HEK293T (cell line): ENCODE results near the gene MX2.

Source experiments
- CTCF ChIA-PET: fragments of 350-600 bp; formaldehyde crosslinking; extraction: SDS; loops from one replicate; lab custom pipeline; 2021; ENCODE audit warnings: antibody characterized with exemption, inconsistent platforms; lab: Yijun Ruan, JAX
- POLR2A ChIA-PET: fragments of 350-600 bp; formaldehyde crosslinking; extraction: SDS; loops from one replicate; lab custom pipeline; 2020; ENCODE audit warnings: antibody characterized with exemption, inconsistent platforms; lab: Yijun Ruan, JAX
- DNase-seq: peaks from one replicate; pipeline ENCODE4 v3.0.0; 2012; ENCODE audit warnings: mixed read lengths; ENCODE audit errors: extremely low spot score
- ARNT ChIP-seq: fragments of 450-650 bp; IDR thresholded peaks from 2 replicates; pipeline ENCODE4 v1.6.1; 2017; ENCODE audit warnings: mild to moderate bottlenecking
- BHLHE40 ChIP-seq: fragments of 450-650 bp; IDR thresholded peaks from 2 replicates; pipeline ENCODE4 v1.6.1; 2016; ENCODE audit warnings: mild to moderate bottlenecking, moderate library complexity, borderline replicate concordance
- CTBP1 ChIP-seq: fragments of 450-650 bp; IDR thresholded peaks from 2 replicates; pipeline ENCODE4 v1.6.1; 2016; ENCODE audit warnings: borderline replicate concordance
- ELF4 ChIP-seq: fragments of 450-650 bp; IDR thresholded peaks from 2 replicates; pipeline ENCODE4 v1.6.1; 2017; ENCODE audit warnings: antibody characterized with exemption
- FOXA1 ChIP-seq: fragments of 450-650 bp; IDR thresholded peaks from 2 replicates; pipeline ENCODE4 v1.6.1; 2016; ENCODE audit warnings: mild to moderate bottlenecking
- FOXK2 ChIP-seq: fragments of 450-650 bp; IDR thresholded peaks from 2 replicates; pipeline ENCODE4 v1.6.1; 2016; ENCODE audit warnings: mild to moderate bottlenecking
- FOXM1 ChIP-seq: fragments of 450-650 bp; IDR thresholded peaks from 2 replicates; pipeline ENCODE4 v1.6.1; 2017; ENCODE audit warnings: mild to moderate bottlenecking, borderline replicate concordance
- HDGF ChIP-seq: fragments of 450-650 bp; IDR thresholded peaks from 2 replicates; pipeline ENCODE4 v1.6.1; 2017; ENCODE audit warnings: antibody characterized with exemption, borderline replicate concordance
- L3MBTL2 ChIP-seq: fragments of 450-650 bp; conservative IDR thresholded peaks from 2 replicates; pipeline ENCODE4 v1.6.1; 2016; ENCODE audit warnings: mild to moderate bottlenecking
- LEF1 ChIP-seq: fragments of 450-650 bp; IDR thresholded peaks from 2 replicates; pipeline ENCODE4 v1.6.1; 2017; ENCODE audit warnings: mild to moderate bottlenecking, borderline replicate concordance
- NFRKB ChIP-seq: fragments of 450-650 bp; IDR thresholded peaks from 2 replicates; pipeline ENCODE4 v1.6.1; 2016; ENCODE audit warnings: mild to moderate bottlenecking, moderate library complexity
- PKNOX1 ChIP-seq: fragments of 450-650 bp; IDR thresholded peaks from 2 replicates; pipeline ENCODE4 v1.6.1; 2016
- SP1 ChIP-seq: fragments of 450-650 bp; IDR thresholded peaks from 2 replicates; pipeline ENCODE4 v1.6.1; 2017
- SUZ12 ChIP-seq: fragments of 450-650 bp; IDR thresholded peaks from 2 replicates; pipeline ENCODE4 v1.6.1; 2016; ENCODE audit warnings: mild to moderate bottlenecking
- TARDBP ChIP-seq: fragments of 450-650 bp; IDR thresholded peaks from 2 replicates; pipeline ENCODE4 v1.6.1; 2016
- ZNF384 ChIP-seq: fragments of 450-650 bp; IDR thresholded peaks from 2 replicates; pipeline ENCODE4 v1.6.1; 2016

MX2 gene

GRCh38 chr21:41443562-41443961 is 81.7 kb downstream of the MX2 start:
- ChIA-PET CTCF (no interaction called here), POLR2A (no interaction called here)
- no peak for DNase-seq
- TF ChIP-seq SUZ12: no peak
- no peak for TF ChIP-seq HDGF
- TF ChIP-seq ELF4: no peak
- TF ChIP-seq ARNT: no peak
- TF ChIP-seq BHLHE40: no peak
- no peak for TF ChIP-seq ZNF384
- no peak for TF ChIP-seq FOXM1
- TF ChIP-seq FOXK2: no peak
- no peak for TF ChIP-seq FOXA1
- no peak for TF ChIP-seq LEF1
- no peak for TF ChIP-seq SP1
- no peak for TF ChIP-seq CTBP1
- TF ChIP-seq NFRKB: no peak
- TF ChIP-seq PKNOX1: no peak
- no peak for TF ChIP-seq TARDBP
- TF ChIP-seq L3MBTL2: no peak

- POLR2A ChIA-PET: no interaction called here
- DNase-seq: no peak
- no peak for TF ChIP-seq TARDBP
- TF ChIP-seq FOXA1: no peak
- CTCF ChIA-PET: interaction anchor here (0.6 kb wide), 1 partner anchor 165 kb away, joined by 3 read pairs; no protein-coding TSS in a partner anchor
Measured at GRCh38 chr21:41444703-41445464, 83.1 kb downstream of the MX2 start.

- no peak for DNase-seq
- TF ChIP-seq SP1 (no peak), NFRKB (no peak), CTBP1 (no peak), HDGF (no peak), L3MBTL2 (no peak), FOXM1 (no peak), ARNT (no peak), BHLHE40 (no peak), SUZ12 (no peak), ZNF384 (no peak), FOXA1 (no peak), FOXK2 (no peak), TARDBP (no peak), ELF4 (no peak), LEF1 (no peak), PKNOX1 (no peak)
- CTCF ChIA-PET: interaction anchor here (0.6 kb wide), 1 partner anchor 165 kb away, joined by 3 read pairs; no protein-coding TSS in a partner anchor
- POLR2A ChIA-PET: no interaction called here
Measured at GRCh38 chr21:41445465-41445862, 83.6 kb downstream of the MX2 start.

GRCh38 chr21:41446586-41446985 is 84.8 kb downstream of the MX2 start:
- no peak for DNase-seq
- CTCF ChIA-PET: no interaction called here
- POLR2A ChIA-PET: no interaction called here
- TF ChIP-seq NFRKB: no peak
- TF ChIP-seq HDGF: no peak
- TF ChIP-seq FOXM1: no peak
- no peak for TF ChIP-seq ELF4
- TF ChIP-seq SUZ12: no peak
- no peak for TF ChIP-seq FOXA1
- TF ChIP-seq TARDBP: no peak
- TF ChIP-seq LEF1: no peak
- no peak for TF ChIP-seq FOXK2
- TF ChIP-seq SP1: no peak
- TF ChIP-seq BHLHE40: no peak
- no peak for TF ChIP-seq ARNT
- no peak for TF ChIP-seq PKNOX1
- no peak for TF ChIP-seq L3MBTL2
- no peak for TF ChIP-seq CTBP1
- no peak for TF ChIP-seq ZNF384

GRCh38 chr21:41447356-41447755 is 85.5 kb downstream of the MX2 start:
- POLR2A ChIA-PET: no interaction called here
- no peak for TF ChIP-seq HDGF
- no peak for DNase-seq
- CTCF ChIA-PET: no interaction called here

- ChIA-PET CTCF (no interaction called here), POLR2A (no interaction called here)
- TF ChIP-seq NFRKB (no peak), ARNT (no peak), FOXA1 (no peak), SUZ12 (no peak), CTBP1 (no peak), ZNF384 (no peak), L3MBTL2 (no peak), HDGF (no peak), FOXK2 (no peak), LEF1 (no peak), PKNOX1 (no peak)
- DNase-seq: no peak
Measured at GRCh38 chr21:41449613-41450012, 87.8 kb downstream of the MX2 start.
